Measurements from ENCODE around the gene PLAC1. TPM values are rescaled to one million over a fixed set of nuclear protein-coding genes. Genes with fewer than 3 reads are reported as not detected.

The PLAC1 gene, protein sequence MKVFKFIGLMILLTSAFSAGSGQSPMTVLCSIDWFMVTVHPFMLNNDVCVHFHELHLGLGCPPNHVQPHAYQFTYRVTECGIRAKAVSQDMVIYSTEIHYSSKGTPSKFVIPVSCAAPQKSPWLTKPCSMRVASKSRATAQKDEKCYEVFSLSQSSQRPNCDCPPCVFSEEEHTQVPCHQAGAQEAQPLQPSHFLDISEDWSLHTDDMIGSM
- total RNA-seq (2014; rRNA removed; shearing (Covaris generic)): 2.7 and 4.0 TPM in 2 replicates

DNA sequence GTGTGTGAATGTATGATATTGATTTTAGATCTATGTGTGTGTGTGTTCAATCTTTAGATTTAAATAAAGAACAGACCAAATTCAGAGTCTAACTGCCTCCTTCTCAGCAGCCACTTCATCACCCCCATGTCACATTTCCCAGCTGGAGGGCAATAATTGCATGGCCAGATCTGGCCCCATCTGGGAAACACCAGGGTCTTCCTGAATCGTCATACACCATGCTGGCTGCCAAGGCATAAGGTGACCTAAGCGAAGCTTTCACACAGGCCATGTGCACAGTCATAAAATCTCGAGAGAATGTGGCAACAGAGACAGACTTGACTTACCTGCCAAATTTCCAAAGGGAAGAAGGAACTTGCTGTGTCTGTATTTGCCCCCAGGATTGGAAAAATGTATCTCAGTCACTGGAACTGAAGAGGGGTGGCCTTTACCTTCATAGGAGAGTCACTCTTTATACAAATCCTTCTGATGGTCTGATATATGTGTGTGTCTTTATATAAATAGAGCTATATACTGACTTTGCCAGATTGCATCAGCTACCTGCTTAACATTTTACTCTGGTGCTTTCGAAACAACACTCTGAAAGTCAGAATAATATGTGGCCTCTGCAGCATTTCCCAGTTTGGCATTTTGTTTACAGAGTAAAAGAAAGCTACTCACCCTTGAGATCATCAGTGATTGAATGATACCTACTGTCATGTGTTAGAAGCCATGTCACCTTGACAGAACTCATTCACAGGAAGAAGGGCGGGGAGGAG lies at the start of gene PLAC1:
Gene PLAC1 (minus strand): TSS at position 470 of the 758 bp plus-strand sequence. CDS start 91,789 bp downstream, outside the sequence.
- H3K4me1 ChIP-seq: no peaks in the 10 kb centered on the region
- H3K27ac ChIP-seq: no peak within 1 kb of the TSS
- no peaks in the 10 kb centered on the region for H3K27me3 ChIP-seq
- no peak for DNase-seq
- H3K9me3 ChIP-seq (replicated peaks): no peaks in the 10 kb centered on the region
- H3K36me3 ChIP-seq: no peaks in the 10 kb centered on the region
- no peak within 1 kb of the TSS for H3K4me3 ChIP-seq

- no peaks in the 10 kb centered on the region for H3K27me3 ChIP-seq
- H3K4me3 ChIP-seq: no peak overlapping the region
- no peaks in the 10 kb centered on the region for H3K36me3 ChIP-seq
- H3K27ac ChIP-seq: no peak overlapping the region
- DNase-seq: no peak
- no peaks in the 10 kb centered on the region for H3K9me3 ChIP-seq (replicated peaks)
- H3K4me1 ChIP-seq: no peaks in the 10 kb centered on the region
Observed at GRCh38 chrX:134706138-134706537, 47.9 kb upstream of the PLAC1 start.

GRCh38 chrX:134695999-134696398 lies 37.7 kb upstream of the PLAC1 start:
- DNase-seq: no peak
- Histone ChIP-seq H3K4me1 (peaks cover 11% of the 10 kb centered on the region), H3K36me3 (no peaks in the 10 kb centered on the region), H3K4me3 (no peak overlapping the region), H3K27me3 (no peaks in the 10 kb centered on the region), H3K27ac (no peak overlapping the region), H3K9me3 (replicated peaks) (no peaks in the 10 kb centered on the region)

GRCh38 chrX:134694333-134695322 lies 36.4 kb upstream of the PLAC1 start:
- Histone ChIP-seq H3K9me3 (replicated peaks) (no peaks in the 10 kb centered on the region), H3K27ac (peak overlapping the region; percentile 50), H3K36me3 (no peaks in the 10 kb centered on the region), H3K4me1 (peaks cover 11% of the 10 kb centered on the region), H3K27me3 (no peaks in the 10 kb centered on the region), H3K4me3 (no peak overlapping the region)
- peak in 1 of 2 experiments; percentile 31 for DNase-seq

GRCh38 chrX:134693644-134694043 lies 35.4 kb upstream of the PLAC1 start:
- Histone ChIP-seq H3K36me3 (no peaks in the 10 kb centered on the region), H3K27me3 (no peaks in the 10 kb centered on the region), H3K4me1 (peaks cover 11% of the 10 kb centered on the region), H3K27ac (peak overlapping the region; percentile 50), H3K4me3 (no peak overlapping the region), H3K9me3 (replicated peaks) (no peaks in the 10 kb centered on the region)
- no peak for DNase-seq

- no peak for DNase-seq
- no peaks in the 10 kb centered on the region for H3K36me3 ChIP-seq
- H3K4me1 ChIP-seq: peaks cover 18% of the 10 kb centered on the region
- H3K4me3 ChIP-seq: no peak overlapping the region
- H3K27me3 ChIP-seq: no peaks in the 10 kb centered on the region
- no peaks in the 10 kb centered on the region for H3K9me3 ChIP-seq (replicated peaks)
- H3K27ac ChIP-seq: no peak overlapping the region
Observed at GRCh38 chrX:134692990-134693389, 34.7 kb upstream of the PLAC1 start.

DNA sequence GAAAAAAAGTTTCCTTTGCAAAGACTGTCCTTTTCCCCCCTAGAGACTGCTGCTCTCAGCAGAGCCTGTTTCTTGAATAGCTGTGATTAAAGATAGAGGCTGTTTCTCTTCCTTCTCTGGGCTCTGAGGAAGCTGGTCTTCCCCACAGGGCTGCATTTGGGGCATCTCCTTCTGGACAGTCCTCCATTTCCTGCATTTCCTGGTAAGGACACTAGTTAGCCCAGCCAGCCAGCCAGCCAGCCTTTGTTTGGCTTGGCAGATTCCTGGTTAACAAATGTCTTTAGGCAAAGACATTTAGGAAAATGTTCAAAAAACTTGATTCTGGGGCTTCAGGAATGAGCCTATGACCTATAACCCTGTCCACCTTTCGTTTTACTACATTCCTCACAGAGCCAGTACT lies 34.0 kb upstream of the PLAC1 start:
- peaks cover 18% of the 10 kb centered on the region for H3K4me1 ChIP-seq
- H3K9me3 ChIP-seq (replicated peaks): no peaks in the 10 kb centered on the region
- H3K27ac ChIP-seq: no peak overlapping the region
- no peaks in the 10 kb centered on the region for H3K36me3 ChIP-seq
- no peak for DNase-seq
- no peaks in the 10 kb centered on the region for H3K27me3 ChIP-seq
- no peak overlapping the region for H3K4me3 ChIP-seq

- Histone ChIP-seq H3K36me3 (no peaks in the 10 kb centered on the region), H3K4me1 (peaks cover 18% of the 10 kb centered on the region), H3K9me3 (replicated peaks) (no peaks in the 10 kb centered on the region), H3K27ac (no peak overlapping the region), H3K4me3 (no peak overlapping the region), H3K27me3 (no peaks in the 10 kb centered on the region)
- no peak for DNase-seq
Observed at GRCh38 chrX:134691453-134691852, 33.2 kb upstream of the PLAC1 start.

DNA sequence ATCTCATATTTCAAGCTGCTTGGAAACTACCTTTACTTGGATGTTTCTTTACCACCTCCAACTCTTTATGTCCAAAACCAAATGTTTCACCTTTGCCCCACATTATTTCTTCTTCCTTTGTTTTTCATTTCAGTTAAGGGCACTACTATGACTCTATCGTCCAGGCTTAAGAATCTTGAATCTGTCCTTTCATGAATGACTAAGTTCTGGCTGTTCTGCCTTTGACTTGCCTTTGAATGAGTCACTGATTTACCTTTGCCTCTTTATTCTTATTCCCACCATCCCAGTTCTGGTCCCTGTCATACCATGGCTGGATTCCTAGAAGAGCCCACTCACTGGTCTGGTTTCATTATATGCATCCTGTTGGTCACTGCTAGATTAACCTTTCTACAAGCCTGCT lies 30.6 kb upstream of the PLAC1 start:
- H3K4me3 ChIP-seq: no peak overlapping the region
- H3K27me3 ChIP-seq: no peaks in the 10 kb centered on the region
- no peak for DNase-seq
- no peaks in the 10 kb centered on the region for H3K9me3 ChIP-seq (replicated peaks)
- H3K4me1 ChIP-seq: peaks cover 12% of the 10 kb centered on the region
- H3K36me3 ChIP-seq: no peaks in the 10 kb centered on the region
- H3K27ac ChIP-seq: no peak overlapping the region; the same call in 1 of the 2 replicates

GRCh38 chrX:134688031-134688823 lies 30.0 kb upstream of the PLAC1 start:
- Histone ChIP-seq H3K9me3 (replicated peaks) (no peaks in the 10 kb centered on the region), H3K27ac (no peak overlapping the region; the same call in 1 of the 2 replicates), H3K36me3 (no peaks in the 10 kb centered on the region), H3K4me3 (no peak overlapping the region), H3K27me3 (no peaks in the 10 kb centered on the region), H3K4me1 (peaks cover 12% of the 10 kb centered on the region; the same call in 1 of the 2 replicates)
- DNase-seq: no peak

- DNase-seq: no peak
- Histone ChIP-seq H3K27me3 (no peaks in the 10 kb centered on the region), H3K4me3 (no peak overlapping the region)
Observed at GRCh38 chrX:134685668-134686067, 27.4 kb upstream of the PLAC1 start.

DNA sequence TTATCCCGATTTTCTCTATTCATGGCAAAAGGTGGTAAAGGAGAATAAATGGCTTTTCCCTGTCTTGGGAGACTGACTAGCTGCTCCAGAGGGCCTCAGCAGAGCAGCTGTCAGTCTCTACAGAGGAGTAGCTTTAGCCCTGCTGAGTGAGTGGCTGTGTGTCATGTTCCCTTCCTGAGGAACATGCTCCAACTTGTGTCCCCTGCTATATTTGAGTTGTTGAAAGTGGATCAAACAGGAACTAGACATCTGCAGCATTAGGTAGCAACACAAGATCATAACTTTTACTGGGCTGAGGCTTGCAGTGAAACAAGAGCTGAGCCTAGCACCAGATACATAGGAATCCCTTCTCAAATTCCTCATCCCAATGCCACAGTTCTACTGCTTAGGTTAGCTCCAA lies 26.7 kb upstream of the PLAC1 start:
- peak; percentile 22 to 49 for DNase-seq
- Histone ChIP-seq H3K36me3 (no peaks in the 10 kb centered on the region), H3K27ac (no peak overlapping the region), H3K4me1 (peaks cover 12% of the 10 kb centered on the region; the same call in 1 of the 2 replicates), H3K9me3 (replicated peaks) (no peaks in the 10 kb centered on the region), H3K4me3 (no peak overlapping the region), H3K27me3 (no peaks in the 10 kb centered on the region)

More at GRCh38 chrX:134685668-134686067, 27.4 kb upstream of the PLAC1 start:
- Histone ChIP-seq H3K27ac (no peak overlapping the region), H3K9me3 (replicated peaks) (no peaks in the 10 kb centered on the region), H3K4me1 (peaks cover 12% of the 10 kb centered on the region; the same call in 1 of the 2 replicates), H3K36me3 (no peaks in the 10 kb centered on the region)

GRCh38 chrX:134683351-134684005 lies 25.2 kb upstream of the PLAC1 start:
- Histone ChIP-seq H3K4me1 (peaks cover 11% of the 10 kb centered on the region; the same call in 1 of the 2 replicates), H3K36me3 (no peaks in the 10 kb centered on the region), H3K4me3 (no peak overlapping the region), H3K27me3 (no peaks in the 10 kb centered on the region), H3K27ac (no peak overlapping the region), H3K9me3 (replicated peaks) (no peaks in the 10 kb centered on the region)
- DNase-seq: no peak

Data from SJCRH30 (cell line).